Skeletal muscle tissue (tissue), 4 donors: ENCODE results near the gene CACNA1I. TPM values are rescaled to one million over a fixed set of nuclear protein-coding genes. Genes with fewer than 3 reads are reported as not detected.

Experiments
- H3K27ac ChIP-seq: one replicate; pipeline ENCODE4 v1.7.0; 2013; ENCODE audit warnings: mild to moderate bottlenecking, low read depth, low read length, inconsistent platforms
- H3K27me3 ChIP-seq, 3 donors: one replicate each; pipeline ENCODE4 v1.7.0; 2013; ENCODE audit warnings: low read length in 3 of 3; ENCODE audit not compliant: control insufficient read depth in 3 of 3, insufficient read depth in 3 of 3
- H3K36me3 ChIP-seq, 3 donors: one replicate each; pipeline ENCODE4 v1.7.0; 2013; ENCODE audit warnings: low read length in 3 of 3; ENCODE audit not compliant: control insufficient read depth in 3 of 3, insufficient read depth in 3 of 3
- H3K4me1 ChIP-seq, 3 donors: one replicate each; pipeline ENCODE4 v1.7.0; 2013; ENCODE audit warnings: low read length in 3 of 3, mild to moderate bottlenecking in 3 of 3; ENCODE audit not compliant: control insufficient read depth in 3 of 3, insufficient read depth in 3 of 3
- H3K4me3 ChIP-seq, 3 donors: one replicate each; pipeline ENCODE4 v1.7.0; 2013; ENCODE audit warnings: low read length in 3 of 3
- H3K9ac ChIP-seq, 3 donors: one replicate each; pipeline ENCODE4 v1.7.0; 2013; ENCODE audit warnings: low read length in 3 of 3, mild to moderate bottlenecking in 3 of 3, moderate library complexity in 2 of 3, low read depth in 1 of 3
- H3K9me3 ChIP-seq, 3 donors: one replicate each; pipeline ENCODE4 v1.7.0; 2013; ENCODE audit warnings: low read length in 3 of 3; ENCODE audit not compliant: control insufficient read depth in 3 of 3
- total RNA-seq: library from RNA; depleted of rRNA; stranded (reverse); fragments of >200 nt; gene quantifications from one replicate; pipeline ENCODE4 v1.2.3, GENCODE V29; 2014
- donor health status: Osteomylitis.

CACNA1I gene
- total RNA-seq, 1 donor from 2014 or later = not detected

DNA sequence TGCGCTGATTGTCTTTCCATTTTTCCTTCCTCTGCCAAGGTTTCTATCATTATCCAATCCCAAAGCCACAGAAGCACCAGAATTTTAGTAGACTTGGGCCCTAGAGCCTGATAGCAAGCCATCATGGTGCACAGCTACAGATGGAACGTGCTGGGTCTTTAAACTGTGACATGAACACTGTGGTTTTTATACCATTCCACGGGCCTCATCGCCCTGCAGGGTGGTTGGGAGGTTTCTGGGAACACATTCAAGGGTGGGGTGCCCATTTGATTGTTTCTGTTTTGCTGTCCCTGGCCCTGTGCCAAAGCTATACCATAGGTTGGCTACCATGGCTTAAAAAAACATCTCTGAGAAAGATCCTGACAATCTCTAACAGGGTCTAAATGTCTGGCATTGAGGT lies 151.9 kb downstream of the CACNA1I start:
- Histone ChIP-seq H3K9ac (no peak overlapping the region), H3K4me1 (no peaks in the 10 kb centered on the region), H3K36me3 (no peaks in the 10 kb centered on the region), H3K27ac (no peak overlapping the region), H3K9me3 (no peaks in the 10 kb centered on the region), H3K27me3 (peaks cover 0 to 31% (median 27%) of the 10 kb centered on the region in 3 donors), H3K4me3 (no peak overlapping the region)

DNA sequence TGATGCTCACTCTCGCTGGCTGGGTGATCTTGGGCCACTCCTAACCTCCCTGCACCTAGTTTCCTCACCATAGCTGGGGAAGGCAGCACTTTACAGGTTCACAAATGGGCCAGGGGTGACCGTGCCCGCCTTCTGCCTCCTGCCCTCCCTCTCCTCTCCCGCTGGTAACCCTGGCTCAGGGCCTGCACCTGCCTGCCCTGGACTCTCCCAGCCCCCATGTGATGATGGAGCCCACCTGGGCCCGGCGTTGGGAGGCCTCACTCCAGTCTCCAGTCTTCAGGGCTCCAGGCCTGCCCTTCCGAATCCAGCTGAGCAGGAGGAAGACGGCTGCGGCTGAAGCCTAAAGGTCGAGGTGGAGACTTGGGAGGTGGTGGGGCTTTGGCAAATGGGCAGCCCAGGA lies 152.9 kb downstream of the CACNA1I start:
- Histone ChIP-seq H3K4me3 (no peak overlapping the region), H3K36me3 (no peaks in the 10 kb centered on the region), H3K27me3 (peaks cover 5 to 41% (median 35%) of the 10 kb centered on the region in 3 donors), H3K4me1 (no peaks in the 10 kb centered on the region), H3K9me3 (no peaks in the 10 kb centered on the region), H3K27ac (no peak overlapping the region), H3K9ac (no peak overlapping the region)

DNA sequence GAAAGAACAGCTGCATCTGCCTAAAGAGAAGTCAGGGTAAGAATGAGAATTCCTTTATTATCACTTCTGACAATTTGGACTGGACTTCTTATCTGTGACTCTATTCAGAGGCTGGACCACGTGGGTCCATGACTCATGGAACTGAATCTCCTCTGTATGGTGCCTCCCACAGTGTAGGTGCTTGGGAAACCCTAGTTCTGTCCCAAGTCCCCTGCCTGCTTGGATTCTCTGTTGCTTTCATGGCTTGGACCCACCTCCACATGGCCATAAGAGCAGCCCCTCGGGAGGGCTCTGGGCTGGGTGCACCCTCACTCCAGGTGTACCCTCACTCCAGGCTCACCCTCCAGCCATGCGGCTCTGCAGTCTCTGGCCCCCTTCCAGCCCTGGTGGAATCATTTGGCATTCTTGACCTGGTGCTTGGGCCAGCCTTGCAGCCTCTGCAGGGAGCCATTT lies 153.4 kb downstream of the CACNA1I start:
- H3K27me3 ChIP-seq = peaks cover 6 to 43% (median 38%) of the 10 kb centered on the region in 3 donors
- H3K4me3 ChIP-seq = no peak overlapping the region
- H3K9ac ChIP-seq = no peak overlapping the region
- no peak overlapping the region for H3K27ac ChIP-seq
- H3K36me3 ChIP-seq = no peaks in the 10 kb centered on the region
- no peaks in the 10 kb centered on the region for H3K4me1 ChIP-seq
- no peaks in the 10 kb centered on the region for H3K9me3 ChIP-seq

DNA sequence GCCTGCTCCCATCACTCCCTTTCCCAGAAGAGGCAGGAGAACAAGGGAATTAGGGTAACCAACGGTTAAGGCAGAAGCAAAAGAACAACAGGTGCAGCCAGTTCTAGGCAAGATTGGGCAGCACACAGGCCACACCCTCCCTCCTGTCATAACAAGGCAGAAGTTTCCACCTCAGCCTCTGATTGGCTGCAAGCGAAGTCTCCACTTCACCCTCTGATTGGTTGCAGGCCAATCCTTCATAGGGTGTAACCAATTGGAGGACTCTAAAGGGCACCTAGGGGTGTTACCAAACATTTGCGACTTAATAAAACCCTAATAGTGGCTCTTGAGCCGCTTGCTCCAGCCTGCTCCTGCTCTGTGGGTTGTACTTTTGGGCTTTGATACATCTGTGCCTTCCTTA lies 153.8 kb downstream of the CACNA1I start:
- no peaks in the 10 kb centered on the region for H3K9me3 ChIP-seq
- H3K4me1 ChIP-seq = no peaks in the 10 kb centered on the region
- H3K27ac ChIP-seq = no peak overlapping the region
- peaks cover 6 to 43% (median 38%) of the 10 kb centered on the region in 3 donors for H3K27me3 ChIP-seq
- no peak overlapping the region for H3K4me3 ChIP-seq
- no peaks in the 10 kb centered on the region for H3K36me3 ChIP-seq
- no peak overlapping the region for H3K9ac ChIP-seq

DNA sequence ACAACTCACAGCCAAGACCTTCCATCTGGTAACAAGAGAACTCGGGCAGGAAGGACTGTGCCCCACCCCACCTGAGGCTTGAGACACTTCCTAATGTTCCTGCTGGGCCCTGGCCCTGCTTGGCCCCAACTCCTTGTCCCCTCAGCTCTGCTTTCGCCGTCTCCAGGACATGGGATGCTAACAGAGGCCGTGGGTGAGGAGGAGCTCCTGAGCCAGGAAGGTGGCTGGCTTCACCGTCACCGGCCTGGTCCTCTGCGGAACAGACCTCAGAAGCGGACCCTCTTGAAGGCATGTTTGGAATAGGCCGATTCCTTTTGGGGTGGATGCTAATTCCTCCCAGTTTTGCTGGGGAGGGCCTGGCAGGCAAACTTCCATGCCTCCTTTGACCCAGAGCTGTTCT lies 154.3 kb downstream of the CACNA1I start:
- Histone ChIP-seq H3K27me3 (peaks cover 6 to 43% (median 38%) of the 10 kb centered on the region in 3 donors), H3K4me3 (no peak overlapping the region), H3K27ac (no peak overlapping the region), H3K4me1 (no peaks in the 10 kb centered on the region), H3K9me3 (no peaks in the 10 kb centered on the region), H3K36me3 (no peaks in the 10 kb centered on the region), H3K9ac (no peak overlapping the region)

DNA sequence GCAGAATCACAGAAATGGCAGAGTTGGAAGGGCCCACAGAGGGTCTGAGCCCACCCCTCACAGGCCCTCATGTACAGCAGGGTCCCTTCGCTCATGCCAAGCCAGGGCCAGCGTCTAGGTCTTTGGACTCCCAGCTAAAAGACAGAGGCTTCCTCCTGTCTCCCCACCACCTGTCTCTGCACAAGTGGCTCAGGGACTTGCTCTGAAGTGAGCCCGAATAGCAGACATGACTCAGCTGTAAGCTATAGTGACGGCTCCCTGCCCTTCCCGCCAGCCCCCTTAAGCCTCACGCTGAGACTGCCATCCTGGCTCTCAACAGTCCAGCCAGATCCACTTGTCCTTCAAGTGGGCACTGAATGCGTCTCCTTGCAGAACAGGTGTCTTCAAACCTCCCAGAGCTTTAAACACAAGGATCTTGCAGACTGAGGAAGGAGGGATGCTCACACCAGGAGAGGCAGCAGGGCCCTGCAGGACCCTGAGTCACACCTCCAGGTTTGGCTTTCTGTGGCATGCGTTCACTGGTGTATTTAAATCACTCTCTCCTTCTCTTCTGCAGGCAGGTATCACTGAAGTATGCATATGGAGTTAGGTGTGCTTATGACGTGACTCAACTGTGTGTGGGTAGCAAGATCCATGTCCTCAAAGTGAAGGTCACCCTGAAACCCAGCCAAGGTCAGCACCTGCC lies 154.9 kb downstream of the CACNA1I start:
- Histone ChIP-seq H3K4me3 (no peak overlapping the region), H3K36me3 (no peaks in the 10 kb centered on the region), H3K9me3 (no peaks in the 10 kb centered on the region), H3K27ac (no peak overlapping the region), H3K9ac (no peak overlapping the region), H3K27me3 (peaks cover 6 to 43% (median 38%) of the 10 kb centered on the region in 3 donors), H3K4me1 (no peaks in the 10 kb centered on the region)

DNA sequence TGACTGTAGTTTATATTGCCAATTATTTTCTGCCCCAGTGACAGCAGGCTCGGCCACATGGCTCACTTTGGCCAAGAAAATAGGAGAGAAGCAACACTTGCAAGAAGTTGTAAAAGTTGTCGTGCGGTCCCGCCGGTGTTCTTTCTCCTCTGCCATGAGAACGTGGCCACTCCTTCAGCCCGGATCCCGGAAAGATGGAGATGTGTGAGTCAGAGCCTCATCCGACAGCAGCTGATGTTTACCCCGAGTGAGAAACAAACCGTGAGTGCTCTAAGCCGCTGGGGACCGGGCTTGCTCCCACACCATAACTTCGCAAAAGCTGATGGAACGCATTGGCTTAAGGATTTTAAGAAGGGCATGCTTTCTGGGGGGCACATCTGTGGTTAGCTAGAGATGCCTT lies 157.0 kb downstream of the CACNA1I start:
- Histone ChIP-seq H3K4me1 (no peaks in the 10 kb centered on the region), H3K27ac (no peak overlapping the region), H3K9ac (no peak overlapping the region), H3K36me3 (no peaks in the 10 kb centered on the region), H3K27me3 (peaks cover 18 to 51% (median 41%) of the 10 kb centered on the region in 3 donors), H3K4me3 (no peak overlapping the region), H3K9me3 (no peaks in the 10 kb centered on the region)

DNA sequence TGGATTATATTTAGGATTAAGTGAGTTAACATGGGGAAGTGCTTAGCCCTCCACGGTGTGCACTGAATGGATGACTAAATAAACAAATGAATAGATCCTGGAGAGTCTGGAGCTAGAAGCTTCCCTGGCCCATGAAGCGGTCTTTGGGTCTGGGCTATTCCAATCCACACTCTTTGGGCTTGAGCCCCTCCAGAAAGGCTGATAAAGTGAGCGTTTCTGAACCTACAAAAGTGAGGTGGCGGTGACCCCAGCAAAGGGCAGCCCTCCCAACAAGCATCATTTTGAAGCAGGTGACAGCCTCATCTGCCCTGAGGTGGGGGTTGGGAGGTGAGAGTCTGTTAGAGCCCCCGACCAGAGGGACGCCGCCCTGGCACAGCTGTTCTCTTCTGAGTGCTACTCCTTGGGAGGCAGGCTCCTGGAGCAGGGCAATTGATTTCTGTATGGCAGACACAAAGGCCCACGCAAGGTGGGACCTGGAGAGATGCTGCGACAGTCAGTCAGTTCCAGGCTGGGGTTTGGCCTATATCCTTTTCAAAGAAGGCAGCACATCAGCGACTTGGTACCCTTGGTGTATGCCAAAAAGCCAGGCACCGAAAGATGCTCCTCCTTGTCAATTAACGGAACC lies 157.8 kb downstream of the CACNA1I start:
- Histone ChIP-seq H3K4me1 (no peaks in the 10 kb centered on the region), H3K9me3 (no peaks in the 10 kb centered on the region), H3K27me3 (peaks cover 26 to 54% (median 46%) of the 10 kb centered on the region in 3 donors)

DNA sequence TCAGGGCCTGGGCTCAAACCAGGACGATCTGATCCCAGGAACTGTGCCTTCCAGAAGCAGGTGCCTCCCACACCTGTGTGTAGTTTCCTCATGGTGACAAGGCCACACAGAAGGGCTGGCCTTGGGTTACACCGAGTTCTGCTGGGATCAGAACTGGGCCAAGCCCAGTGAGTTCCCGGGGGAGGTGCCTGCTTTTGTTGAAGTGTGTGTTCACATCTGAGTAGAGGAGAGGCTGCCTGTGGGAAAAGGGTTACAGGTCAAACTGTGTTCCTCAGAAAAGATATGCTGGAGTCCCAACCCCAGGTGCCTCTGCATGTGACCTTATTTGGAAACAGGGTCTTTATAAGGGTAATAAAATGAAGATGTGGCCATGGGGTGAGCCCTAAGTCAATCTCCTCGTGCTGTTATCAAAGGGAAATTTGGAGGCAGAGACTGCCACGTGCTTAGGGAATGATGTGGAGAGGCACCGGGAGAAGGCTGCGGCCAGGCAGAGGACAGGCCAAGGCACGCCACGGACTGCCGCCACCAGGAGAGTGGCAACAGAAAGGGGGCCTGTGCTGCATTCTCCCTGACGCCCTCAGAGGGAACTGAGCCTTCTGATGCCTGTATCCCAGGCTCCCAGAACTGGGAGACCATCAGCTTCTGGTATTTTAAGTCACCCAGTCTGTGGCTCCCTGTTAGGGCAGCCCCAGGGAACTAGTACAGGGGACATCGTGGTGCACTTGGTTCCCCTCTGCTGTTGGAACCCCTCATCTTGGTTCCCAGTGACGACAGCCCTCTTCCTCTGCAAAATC lies 158.8 kb downstream of the CACNA1I start:
- Histone ChIP-seq H3K9ac (no peak overlapping the region), H3K36me3 (no peaks in the 10 kb centered on the region), H3K27me3 (peaks cover 26 to 54% (median 42%) of the 10 kb centered on the region in 3 donors), H3K4me3 (no peak overlapping the region), H3K27ac (no peak overlapping the region), H3K9me3 (no peaks in the 10 kb centered on the region), H3K4me1 (no peaks in the 10 kb centered on the region)

More for the DNA sequence above, 157.8 kb downstream of the CACNA1I start:
- no peak overlapping the region for H3K27ac ChIP-seq
- no peak overlapping the region for H3K4me3 ChIP-seq
- H3K36me3 ChIP-seq = no peaks in the 10 kb centered on the region
- no peak overlapping the region for H3K9ac ChIP-seq

DNA sequence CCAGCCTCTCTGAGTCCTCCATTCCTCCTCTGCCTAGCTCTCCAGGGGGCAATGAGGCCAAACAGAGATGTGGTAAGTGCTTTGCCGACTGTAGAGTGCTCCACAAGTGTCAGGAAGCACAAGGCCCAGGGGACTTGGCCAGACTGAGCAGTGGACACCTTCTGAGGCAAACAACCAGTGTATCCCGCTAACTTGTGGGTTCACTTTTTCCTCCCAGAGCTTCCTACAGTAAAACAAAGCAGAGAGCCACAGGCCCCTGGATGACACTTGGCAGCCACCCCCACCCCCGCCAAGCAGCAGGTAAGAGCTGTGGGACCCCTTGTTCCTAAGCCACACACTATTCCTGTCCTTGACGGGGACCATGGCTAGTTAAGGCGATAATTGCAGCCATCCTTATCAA lies 160.9 kb downstream of the CACNA1I start:
- Histone ChIP-seq H3K27ac (no peak overlapping the region), H3K9ac (no peak overlapping the region), H3K9me3 (no peaks in the 10 kb centered on the region), H3K4me3 (no peak overlapping the region), H3K27me3 (peaks cover 26 to 44% (median 40%) of the 10 kb centered on the region in 3 donors), H3K36me3 (no peaks in the 10 kb centered on the region), H3K4me1 (no peaks in the 10 kb centered on the region)
